GM19193 (cell line): ENCODE results near the gene ZNF212.

Experiments
- POLR2A ChIP-seq: IDR thresholded peaks from 4 replicates; pipeline ENCODE4 v1.6.1; 2011; ENCODE audit not compliant: insufficient read depth, insufficient read length; ENCODE audit errors: extremely low read depth

ZNF212 gene

DNA sequence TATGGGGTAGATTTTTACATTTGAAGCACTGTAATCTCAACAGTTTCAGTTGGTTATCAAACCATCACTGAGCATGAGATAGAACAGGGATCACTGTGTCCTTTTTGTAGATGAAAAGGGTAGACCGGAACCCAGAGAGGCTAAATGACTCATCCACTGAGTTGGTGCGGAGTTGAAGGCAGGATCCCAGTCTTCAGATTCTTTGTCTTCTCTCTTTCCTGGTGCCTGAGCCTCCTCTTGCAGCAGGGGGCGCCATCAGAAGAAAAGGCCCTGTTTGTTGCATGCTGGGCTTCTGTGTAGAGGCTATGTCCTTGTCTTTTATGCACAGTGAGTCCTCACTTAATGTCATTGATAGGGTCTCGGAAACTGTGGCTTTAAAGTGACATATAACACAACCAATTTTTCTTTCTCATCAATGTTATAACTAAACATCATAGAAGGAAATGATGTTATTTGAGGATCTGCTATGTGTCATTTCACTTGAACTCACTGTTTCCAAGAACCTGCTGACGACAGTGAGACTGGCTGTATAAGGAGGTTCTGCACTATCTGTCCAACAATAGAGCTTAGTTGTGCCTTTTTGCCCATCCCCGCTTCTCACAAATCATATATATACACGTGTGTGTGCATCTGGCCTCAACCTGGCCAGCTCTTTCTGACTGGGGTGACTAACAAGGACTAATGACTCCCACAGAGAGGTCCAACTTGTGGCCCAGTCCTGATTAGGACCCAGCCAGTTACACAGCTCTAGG, 29.8 kb upstream of the ZNF212 start:
- no peak for TF ChIP-seq POLR2A

DNA sequence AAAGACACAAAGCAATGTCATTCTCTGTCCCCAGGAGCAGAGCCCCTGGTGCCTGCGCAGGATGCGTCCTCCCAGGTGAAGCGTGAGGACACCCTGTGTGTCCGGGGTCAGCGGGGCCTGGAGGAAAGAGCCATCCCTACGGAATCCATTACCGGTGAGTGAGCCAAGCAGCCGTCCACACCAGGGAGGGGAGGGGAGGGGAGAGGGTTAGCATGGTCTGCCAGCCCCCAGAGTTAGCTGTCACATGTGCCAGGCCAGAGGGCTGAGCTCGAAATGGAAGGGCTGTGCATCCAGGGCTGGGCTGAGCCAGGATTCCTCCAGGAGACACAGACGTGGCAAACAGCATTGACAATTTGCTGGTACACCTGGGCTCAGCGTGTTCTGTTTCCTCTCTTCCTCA, 28.9 kb upstream of the ZNF212 start:
- no peak for TF ChIP-seq POLR2A

DNA sequence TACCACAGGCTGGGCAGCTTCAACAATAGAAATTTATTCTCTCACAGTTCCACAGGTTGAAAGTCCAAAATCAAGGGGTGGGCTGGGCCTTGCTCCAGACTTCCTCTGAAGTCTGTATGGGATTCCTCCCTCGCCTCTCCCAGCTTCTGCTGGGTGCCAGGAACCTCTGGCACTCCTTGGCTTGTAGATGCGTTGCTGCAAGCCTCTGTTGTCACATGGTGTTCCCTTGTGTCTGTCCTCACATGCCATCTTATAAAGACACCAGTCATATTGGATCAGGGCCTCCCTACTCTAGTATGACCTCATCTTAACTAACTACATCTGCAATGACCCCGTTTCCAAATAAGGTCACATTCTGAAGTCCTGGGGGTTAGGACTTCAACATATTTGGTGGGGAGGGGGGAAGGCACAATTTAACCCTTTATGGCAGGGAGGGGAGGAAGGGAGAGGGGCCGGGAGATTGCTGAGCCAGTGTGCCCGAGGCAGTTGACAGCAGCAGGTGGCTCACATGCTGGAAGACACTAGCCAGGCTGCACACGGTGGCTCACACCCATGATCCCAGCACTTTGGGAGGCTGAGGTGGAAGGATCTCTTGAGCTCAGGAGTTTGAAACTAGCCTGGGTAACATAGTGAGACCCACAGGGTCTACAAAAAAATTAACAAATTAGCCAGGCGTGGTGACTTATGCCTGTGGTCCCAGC, 25.3 kb upstream of the ZNF212 start:
- no peak for TF ChIP-seq POLR2A

GRCh38 chr7:149216402-149216801, 23.0 kb upstream of the ZNF212 start:
- no peak for TF ChIP-seq POLR2A

DNA sequence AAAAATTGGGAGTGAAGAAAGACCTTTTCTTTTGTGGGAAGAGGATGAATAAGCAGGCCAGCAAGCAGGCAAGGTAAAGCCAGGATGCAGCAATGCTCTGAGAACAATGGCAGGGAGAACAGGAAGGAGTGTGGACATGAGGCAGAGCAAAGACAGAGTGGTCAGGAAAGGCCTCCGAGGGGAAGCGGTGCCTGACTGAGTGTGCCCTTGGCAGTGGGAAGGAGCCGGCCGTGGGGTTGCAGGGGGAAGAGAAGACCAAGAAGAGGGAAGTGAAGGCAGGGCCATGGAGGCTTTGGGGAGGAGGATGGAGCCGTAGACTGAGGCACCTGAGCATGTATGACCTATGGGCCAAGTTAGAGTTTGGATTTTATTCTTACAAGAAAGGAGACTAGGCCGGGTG, 21.9 kb upstream of the ZNF212 start:
- TF ChIP-seq POLR2A = no peak

DNA sequence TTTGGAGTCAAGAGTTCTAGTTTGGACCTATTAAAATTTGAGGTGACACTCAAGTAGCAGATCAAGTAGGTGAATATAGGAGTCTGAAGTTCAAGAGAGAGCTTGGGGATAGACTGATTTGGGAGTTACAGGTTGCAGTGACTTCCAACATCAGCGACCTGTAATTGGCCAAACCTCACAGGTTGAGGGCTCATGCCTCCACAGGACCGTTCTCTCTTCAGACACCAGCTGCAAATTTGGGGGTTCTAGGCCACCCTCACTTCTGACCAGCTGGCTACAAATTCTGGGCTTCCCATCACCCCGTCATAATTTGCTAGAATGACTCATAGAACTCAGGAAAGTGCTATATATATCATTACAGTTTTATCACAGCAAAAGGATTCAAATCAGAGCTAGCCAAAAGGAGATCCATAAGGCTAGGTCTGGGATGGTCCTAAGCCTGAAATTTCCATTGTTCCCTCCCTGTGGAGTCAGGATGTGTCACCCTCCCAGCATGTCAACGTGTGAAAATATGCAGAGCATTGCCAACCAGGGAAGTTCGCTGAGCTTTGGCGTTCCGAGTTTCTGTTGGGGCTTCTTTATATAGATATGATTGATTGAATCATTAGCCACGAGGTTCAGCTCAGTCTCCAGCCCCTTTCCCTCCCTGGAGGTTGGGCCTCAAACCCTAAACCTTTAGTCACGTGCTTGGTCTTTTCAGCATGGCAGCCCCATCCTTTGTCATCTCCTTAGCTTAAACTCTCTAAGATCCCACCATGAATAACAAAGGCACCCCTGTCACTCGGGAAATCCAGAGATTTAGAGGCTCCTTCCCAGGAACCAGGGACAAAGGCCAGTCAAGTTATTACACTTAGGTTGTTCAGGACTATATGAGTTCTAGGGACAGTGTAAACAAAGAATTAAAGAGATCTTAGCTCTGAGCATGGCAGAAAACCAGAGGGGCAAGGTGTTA, 20.7 kb upstream of the ZNF212 start:
- TF ChIP-seq POLR2A = no peak

- TF ChIP-seq POLR2A = no peak
Measured at GRCh38 chr7:149220534-149220933, 18.9 kb upstream of the ZNF212 start.

DNA sequence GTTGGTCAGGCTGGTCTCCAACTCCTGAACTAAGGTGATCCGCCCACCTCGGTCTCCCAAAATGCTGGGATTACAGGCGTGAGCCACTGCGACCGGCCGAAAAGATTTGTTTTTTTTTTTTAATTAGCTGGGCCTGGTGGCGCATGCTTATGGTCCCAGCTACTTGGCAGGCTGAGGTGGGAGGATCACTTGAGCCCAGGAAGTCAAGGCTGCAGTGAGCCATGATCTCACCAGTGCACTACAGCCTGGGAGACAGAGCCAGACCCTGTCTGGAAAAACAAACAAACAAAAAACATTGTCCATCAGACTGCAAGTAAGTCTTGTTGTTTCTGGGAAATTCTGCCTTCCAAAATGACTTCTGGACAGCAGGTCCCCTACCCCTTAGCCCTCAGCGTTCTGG, 16.3 kb upstream of the ZNF212 start:
- TF ChIP-seq POLR2A = no peak

DNA sequence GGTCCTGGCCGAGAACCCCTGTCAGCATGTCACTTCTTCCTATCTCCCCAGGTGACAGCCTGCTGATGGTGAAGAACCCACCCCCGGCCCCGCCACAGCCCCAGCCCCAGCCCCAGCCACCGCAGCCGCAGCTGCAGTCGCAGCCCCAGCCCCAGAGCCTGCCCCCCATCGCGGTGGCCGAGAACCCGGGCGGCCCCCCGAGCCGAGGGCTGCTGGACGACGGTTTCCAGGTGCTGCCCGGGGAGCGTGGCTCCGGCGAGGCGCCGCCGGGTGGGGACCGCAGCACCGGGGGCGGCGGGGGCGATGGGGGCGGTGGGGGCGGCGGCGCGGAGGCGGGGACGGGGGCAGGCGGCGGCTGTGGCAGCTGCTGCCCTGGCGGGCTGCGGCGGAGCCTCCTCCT, 15.7 kb upstream of the ZNF212 start:
- TF ChIP-seq POLR2A = no peak

DNA sequence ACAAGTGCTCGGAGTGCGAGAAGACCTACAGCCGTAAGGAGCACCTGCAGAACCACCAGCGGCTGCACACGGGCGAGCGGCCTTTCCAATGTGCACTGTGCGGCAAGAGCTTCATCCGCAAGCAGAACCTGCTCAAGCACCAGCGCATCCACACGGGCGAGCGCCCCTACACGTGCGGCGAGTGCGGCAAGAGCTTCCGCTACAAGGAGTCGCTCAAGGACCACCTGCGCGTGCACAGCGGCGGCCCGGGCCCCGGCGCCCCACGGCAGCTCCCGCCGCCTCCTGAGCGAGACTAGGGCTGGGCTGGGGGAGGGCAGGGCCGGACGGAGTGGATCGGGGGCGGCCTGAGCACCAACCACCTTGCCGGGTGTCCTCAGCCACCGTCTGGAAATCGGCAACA, 15.1 kb upstream of the ZNF212 start:
- TF ChIP-seq POLR2A = no peak

- TF ChIP-seq POLR2A = no peak
Measured at GRCh38 chr7:149225106-149225505, 14.3 kb upstream of the ZNF212 start.

DNA sequence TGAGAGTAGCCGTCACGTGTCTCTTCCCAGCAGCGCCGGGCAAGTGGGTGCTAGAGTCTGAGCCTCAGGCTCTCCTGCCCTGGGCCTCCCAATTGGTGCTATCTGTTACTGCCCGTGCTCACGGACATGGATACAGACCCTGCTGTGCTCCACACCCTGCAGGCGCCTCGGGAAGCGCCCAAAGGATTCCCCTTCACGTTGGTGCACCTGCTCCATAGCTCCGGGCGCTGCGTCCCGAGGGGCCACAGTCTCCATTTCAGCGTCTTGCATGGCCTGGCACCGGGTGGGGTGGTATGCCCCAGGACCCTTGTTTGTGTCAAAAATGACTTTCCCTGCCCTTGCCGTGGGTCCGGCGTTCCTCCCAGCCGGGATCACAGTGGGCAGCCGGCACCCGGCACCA, 13.8 kb upstream of the ZNF212 start:
- no peak for TF ChIP-seq POLR2A

- TF ChIP-seq POLR2A = no peak
Measured at GRCh38 chr7:149226840-149227494, 12.5 kb upstream of the ZNF212 start.

- TF ChIP-seq POLR2A = no peak
Measured at GRCh38 chr7:149228831-149229471, 10.5 kb upstream of the ZNF212 start.
